GM12892 (cell line): ENCODE results near the gene CDC20B.

ENCODE experiments used
- POLR2A ChIP-seq: IDR thresholded peaks from 2 replicates; pipeline ENCODE4 v1.6.1; 2011; ENCODE audit warnings: low read depth, low read length, control low read depth
- POLR2AphosphoS5 ChIP-seq: IDR thresholded peaks from 2 replicates; pipeline ENCODE4 v1.6.1; 2011; ENCODE audit warnings: low read depth, low read length, control low read depth

DNA sequence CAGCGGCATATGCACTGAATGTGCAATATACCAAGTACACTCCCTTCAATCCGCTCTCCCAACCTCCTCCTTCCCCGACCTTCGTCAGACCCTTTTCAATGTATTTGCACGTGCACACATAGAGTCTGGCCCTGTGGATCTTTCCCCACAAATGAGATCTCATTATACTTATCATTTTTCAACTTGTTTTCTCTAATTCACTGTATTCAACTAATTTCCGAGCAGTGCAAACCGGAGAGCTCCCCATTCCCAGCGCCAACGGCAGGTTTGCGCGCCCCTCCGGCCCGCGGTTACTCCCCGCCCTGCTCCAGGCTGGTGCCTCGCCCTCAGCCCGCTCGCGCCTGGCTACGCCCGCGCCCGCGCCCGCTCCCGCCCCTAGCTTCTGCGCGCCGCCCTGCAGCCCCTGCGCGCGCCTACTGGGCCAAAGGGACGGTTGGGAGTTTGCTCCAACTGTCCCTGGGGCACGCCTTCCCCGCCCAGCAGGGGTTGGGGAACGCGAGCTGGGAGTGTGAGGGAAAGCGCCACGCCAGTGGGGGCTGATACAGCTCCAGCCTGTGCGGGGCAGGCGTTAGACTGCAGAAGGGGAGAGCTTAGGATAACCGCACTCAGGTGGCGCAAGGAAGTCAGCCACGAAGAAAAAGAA lies 3.3 kb upstream of the CDC20B start:
- TF ChIP-seq POLR2AphosphoS5 (no peak), POLR2A (no peak)
